Bronchial epithelial cell (primary cell): ENCODE results near the gene IL1RL2. TPM values are rescaled to one million over a fixed set of nuclear protein-coding genes. Genes with fewer than 3 reads are reported as not detected.

Experiments
- DNase-seq: peaks from one replicate; pipeline ENCODE4 v3.0.0-alpha.2; 2010; ENCODE audit warnings: low read depth
- FAIRE-seq: peaks from 2 replicates; lab custom pipeline; 2011; peaks lifted over from hg19 to GRCh38; lab: Jason Lieb, UNC
- H3K27me3 ChIP-seq: 2 replicates; pipeline ENCODE4 v1.5.1; 2011; ENCODE audit warnings: low read length; ENCODE audit not compliant: control insufficient read depth, insufficient read depth
- H3K36me3 ChIP-seq: 2 replicates; pipeline ENCODE4 v1.5.1; 2011; ENCODE audit warnings: low read length; ENCODE audit not compliant: control insufficient read depth, insufficient read depth
- H3K4me3 ChIP-seq: 2 replicates; pipeline ENCODE4 v1.5.1; 2011; ENCODE audit warnings: mild to moderate bottlenecking, low read depth, low read length, control low read depth
- total RNA-seq: library from RNA; depleted of rRNA; stranded (reverse); fragments of >200 nt; gene quantifications from 2 replicates; pipeline ENCODE4 v1.2.1, GENCODE V29; 2014
- TF ChIP-seq, protein P1 (sequence below): IDR thresholded peaks from 2 replicates; pipeline ENCODE4 v1.5.1; 2011; ENCODE audit warnings: mild to moderate bottlenecking, moderate library complexity, low read length, control low read depth, inconsistent platforms; ENCODE audit not compliant: insufficient read depth, severe bottlenecking

Gene IL1RL2
- total RNA-seq, 1 donor from 2014 or later, result 1.8 TPM

DNA sequence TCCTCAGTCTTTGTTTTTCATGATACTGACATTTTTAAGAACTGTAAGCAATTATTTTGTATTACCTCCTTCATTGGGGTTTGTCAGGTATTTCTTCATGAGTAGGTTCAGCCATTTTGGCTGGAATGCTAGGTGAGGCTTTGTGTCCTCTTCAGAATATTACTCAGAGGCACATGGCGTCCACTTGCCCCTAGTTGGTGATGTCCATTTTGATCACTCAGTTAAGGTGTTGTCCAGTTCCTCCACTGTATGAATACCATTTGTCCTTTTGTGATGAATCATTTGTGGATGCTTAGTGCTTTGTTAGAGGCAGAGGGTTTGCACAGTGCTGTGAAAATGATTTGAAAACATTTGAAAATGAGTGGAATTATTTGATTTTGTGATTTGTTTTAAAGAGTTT lies 4.7 kb downstream of the IL1RL2 start:
- Histone ChIP-seq H3K36me3 (no peaks in the 10 kb centered on the region), H3K4me3 (no peak overlapping the region), H3K27me3 (no peaks in the 10 kb centered on the region)
- FAIRE-seq (no peak), DNase-seq (no peak)
- TF ChIP-seq, protein P1, sequence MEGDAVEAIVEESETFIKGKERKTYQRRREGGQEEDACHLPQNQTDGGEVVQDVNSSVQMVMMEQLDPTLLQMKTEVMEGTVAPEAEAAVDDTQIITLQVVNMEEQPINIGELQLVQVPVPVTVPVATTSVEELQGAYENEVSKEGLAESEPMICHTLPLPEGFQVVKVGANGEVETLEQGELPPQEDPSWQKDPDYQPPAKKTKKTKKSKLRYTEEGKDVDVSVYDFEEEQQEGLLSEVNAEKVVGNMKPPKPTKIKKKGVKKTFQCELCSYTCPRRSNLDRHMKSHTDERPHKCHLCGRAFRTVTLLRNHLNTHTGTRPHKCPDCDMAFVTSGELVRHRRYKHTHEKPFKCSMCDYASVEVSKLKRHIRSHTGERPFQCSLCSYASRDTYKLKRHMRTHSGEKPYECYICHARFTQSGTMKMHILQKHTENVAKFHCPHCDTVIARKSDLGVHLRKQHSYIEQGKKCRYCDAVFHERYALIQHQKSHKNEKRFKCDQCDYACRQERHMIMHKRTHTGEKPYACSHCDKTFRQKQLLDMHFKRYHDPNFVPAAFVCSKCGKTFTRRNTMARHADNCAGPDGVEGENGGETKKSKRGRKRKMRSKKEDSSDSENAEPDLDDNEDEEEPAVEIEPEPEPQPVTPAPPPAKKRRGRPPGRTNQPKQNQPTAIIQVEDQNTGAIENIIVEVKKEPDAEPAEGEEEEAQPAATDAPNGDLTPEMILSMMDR, result no peak

DNA sequence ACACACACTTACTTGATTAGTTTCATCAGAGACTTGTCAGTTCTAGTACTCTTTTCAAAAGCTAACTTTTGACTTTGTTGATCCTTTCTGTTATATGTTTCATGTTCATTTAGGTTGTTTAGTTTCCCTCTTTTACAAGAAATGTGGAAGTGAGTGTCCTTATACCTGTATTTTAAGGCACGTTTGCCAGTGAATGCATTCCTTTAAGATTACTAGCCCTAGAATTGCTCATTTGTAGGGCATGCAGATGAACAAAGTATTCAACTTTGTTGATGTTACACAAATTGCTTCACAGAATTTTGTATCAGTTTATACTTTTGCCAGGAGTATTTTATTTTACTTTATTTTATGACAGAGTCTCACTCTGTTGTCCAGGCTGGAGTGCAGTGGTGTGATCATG lies 6.3 kb downstream of the IL1RL2 start:
- H3K4me3 ChIP-seq, result no peak overlapping the region
- DNase-seq (peak; percentile 82), FAIRE-seq (no peak)
- TF ChIP-seq, protein P1, result no peak
- no peaks in the 10 kb centered on the region for H3K27me3 ChIP-seq
- no peaks in the 10 kb centered on the region for H3K36me3 ChIP-seq

DNA sequence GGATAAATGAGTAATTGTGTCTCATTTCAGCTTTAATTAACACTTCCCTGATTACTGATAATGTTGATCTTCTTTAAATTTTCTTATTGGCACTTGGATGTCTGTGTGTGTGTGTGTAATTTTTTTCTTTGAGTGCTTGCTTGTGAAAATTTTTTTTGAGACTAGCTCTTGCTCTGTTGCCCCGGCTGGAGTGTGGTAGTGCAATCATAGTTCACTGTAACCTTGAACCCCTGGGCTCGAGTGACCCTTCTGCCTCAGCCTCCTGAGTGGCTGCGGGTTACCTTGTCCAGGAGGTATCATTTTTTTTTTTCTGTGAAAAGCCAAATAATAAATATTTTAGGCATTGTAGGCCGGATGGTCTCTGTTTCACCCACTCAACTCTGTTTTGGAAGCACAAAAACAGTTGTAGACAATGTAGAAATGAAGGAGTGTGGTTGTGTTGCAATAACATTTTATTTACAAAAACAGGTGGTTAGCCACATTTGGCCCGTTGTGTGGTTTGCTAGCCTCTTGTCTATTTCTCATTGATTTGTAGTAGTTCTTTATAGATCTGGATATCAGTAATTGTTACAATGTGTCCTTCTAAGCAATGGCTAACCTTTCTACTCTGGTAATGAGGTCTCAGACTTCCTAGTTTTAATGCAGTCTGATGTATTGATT lies 7.9 kb downstream of the IL1RL2 start:
- H3K36me3 ChIP-seq, result no peaks in the 10 kb centered on the region
- DNase-seq (no peak), FAIRE-seq (no peak)
- no peak overlapping the region for H3K4me3 ChIP-seq
- no peaks in the 10 kb centered on the region for H3K27me3 ChIP-seq
- TF ChIP-seq, protein P1, result no peak

DNA sequence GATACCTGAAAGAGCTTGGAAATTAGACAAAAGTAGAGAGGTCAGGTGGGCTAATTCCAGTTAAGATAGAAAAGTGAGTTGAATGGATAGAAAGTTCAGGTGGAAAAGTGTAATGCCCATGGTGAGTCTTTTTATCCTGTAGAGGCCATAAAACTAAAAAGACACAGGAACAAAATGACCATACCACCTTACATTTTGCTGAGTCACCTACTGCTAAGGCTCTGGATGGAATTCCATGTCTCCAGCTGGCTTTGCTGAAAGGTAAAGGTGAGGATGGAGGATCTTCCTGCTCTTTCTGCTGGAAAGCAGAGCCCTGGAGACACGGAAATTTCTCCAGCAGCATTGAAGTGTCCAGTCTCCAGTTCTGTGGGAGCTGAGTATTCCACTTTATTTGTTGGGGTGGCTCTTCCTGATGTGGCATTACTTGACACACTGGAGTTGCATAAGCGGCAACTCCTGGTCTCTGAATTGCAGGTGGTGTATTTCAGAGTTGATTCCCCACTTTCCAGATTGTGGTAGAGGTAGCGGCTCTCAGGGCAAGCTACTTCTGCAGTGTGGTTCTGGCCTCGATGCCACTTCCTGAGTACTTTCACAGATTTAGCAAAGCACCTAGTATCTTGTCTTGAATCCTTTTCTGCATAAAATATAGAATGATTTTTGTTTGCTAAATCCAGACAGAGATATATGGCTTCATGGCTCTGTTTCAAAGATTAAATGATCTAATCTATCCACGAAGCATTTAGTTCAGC lies 10.7 kb downstream of the IL1RL2 start:
- FAIRE-seq, result peak; percentile 60
- Histone ChIP-seq H3K36me3 (no peaks in the 10 kb centered on the region), H3K4me3 (no peak overlapping the region), H3K27me3 (no peaks in the 10 kb centered on the region)
- TF ChIP-seq, protein P1, result no peak
- DNase-seq, result no peak

DNA sequence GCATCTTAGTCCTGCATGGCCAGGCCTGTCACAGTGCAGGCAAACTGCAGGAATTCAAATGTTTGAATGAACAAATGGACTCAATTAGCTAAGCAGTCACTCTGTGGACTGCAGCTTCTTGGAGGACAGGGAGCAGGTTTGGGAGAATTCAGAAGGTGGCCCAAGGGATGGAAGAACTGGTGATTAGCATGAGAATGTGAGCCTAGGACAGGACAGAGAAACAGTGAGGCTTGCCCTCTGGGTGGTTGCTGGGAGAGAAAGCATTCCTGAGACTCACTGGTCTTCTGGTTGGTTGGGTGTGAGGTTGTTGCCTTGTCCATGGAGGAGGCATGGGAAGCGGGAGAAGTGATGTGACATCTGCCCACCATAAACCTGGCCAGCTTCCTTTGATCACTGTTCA lies 13.7 kb downstream of the IL1RL2 start:
- no peak for FAIRE-seq
- H3K36me3 ChIP-seq, result no peaks in the 10 kb centered on the region
- DNase-seq, result no peak
- no peak overlapping the region for H3K4me3 ChIP-seq
- no peaks in the 10 kb centered on the region for H3K27me3 ChIP-seq
- TF ChIP-seq, protein P1, result no peak

DNA sequence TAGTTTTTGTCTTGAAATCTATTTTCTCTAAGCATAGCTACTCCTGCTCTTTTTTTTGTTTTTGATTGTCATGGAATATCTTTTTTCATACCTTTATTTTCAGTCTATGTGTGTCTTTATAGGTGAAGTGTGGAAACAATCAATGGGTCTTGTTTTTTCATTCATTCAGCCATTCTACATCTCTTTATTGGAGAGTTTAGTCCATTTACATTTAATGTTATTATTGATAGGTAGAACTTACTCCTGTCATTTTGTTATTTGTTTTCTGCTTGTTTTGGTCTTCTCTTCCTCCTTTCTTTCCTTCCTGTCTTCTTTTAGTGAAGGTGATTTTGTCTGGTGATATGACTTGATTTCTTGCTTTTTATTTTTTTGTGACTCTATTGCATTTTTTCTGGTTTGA lies 17.8 kb downstream of the IL1RL2 start:
- TF ChIP-seq, protein P1, result no peak
- FAIRE-seq (no peak), DNase-seq (no peak)
- Histone ChIP-seq H3K36me3 (no peaks in the 10 kb centered on the region), H3K4me3 (no peak overlapping the region), H3K27me3 (no peaks in the 10 kb centered on the region)
